CD4-positive, alpha-beta T cell (primary cell): ENCODE measurements around the gene EFHC2. TPM values are rescaled to one million over a fixed set of nuclear protein-coding genes. Genes with fewer than 3 reads are reported as not detected.

Experiments used
- ATAC-seq: fragments of 200-7000 bp; cut with Tn5 transposase; one replicate; pipeline ENCODE4 v1.10.0; 2022; ENCODE audit warnings: mild to moderate bottlenecking; ENCODE audit not compliant: poor library complexity
- CTCF ChIA-PET: fragments of 350-600 bp; sonication (Branson Sonifier 250); formaldehyde crosslinking; loops from one replicate; lab custom pipeline; 2021; ENCODE audit warnings: antibody characterized with exemption, inconsistent platforms; lab: Charles Lee
- POLR2A ChIA-PET: fragments of 350-600 bp; sonication (Branson Sonifier 250); formaldehyde crosslinking; loops from one replicate; lab custom pipeline; 2021; ENCODE audit warnings: antibody characterized with exemption, inconsistent platforms; lab: Charles Lee
- DNase-seq, 14 experiments: peaks; one replicate each; pipeline ENCODE4 v3.0.0-alpha.2; 2013 to 2020; ENCODE audit warnings: mixed read lengths in 2 of 14
- H3K27ac ChIP-seq, 2 donors: one replicate each; pipeline versions ENCODE4 v1.5.1 to v1.7.0; 2013; ENCODE audit warnings: low read length in 2 of 2, low read depth in 1 of 2, mild to moderate bottlenecking in 1 of 2
- H3K27me3 ChIP-seq, 2 experiments: 1 replicate in 1 of 2; 2 replicates in 1 of 2; pipeline versions ENCODE4 v1.6.1 to v1.7.0; 2013; ENCODE audit warnings: low read length in 2 of 2, control low read depth in 1 of 2, mild to moderate bottlenecking in 1 of 2, moderate library complexity in 1 of 2; ENCODE audit not compliant: insufficient read depth in 2 of 2, control insufficient read depth in 1 of 2
- H3K36me3 ChIP-seq: one replicate; pipeline ENCODE4 v1.6.1; 2013; ENCODE audit warnings: low read length, control low read depth; ENCODE audit not compliant: insufficient read depth
- H3K4me1 ChIP-seq: one replicate; pipeline ENCODE4 v1.6.1; 2013; ENCODE audit warnings: low read length, control low read depth; ENCODE audit not compliant: insufficient read depth
- H3K4me3 ChIP-seq: one replicate; pipeline ENCODE4 v1.5.1; 2013; ENCODE audit warnings: mild to moderate bottlenecking, low read length, moderate library complexity
- H3K9me3 ChIP-seq, 2 experiments: 1 replicate in 1 of 2; 2 replicates in 1 of 2; pipeline versions ENCODE4 v1.6.1 to v1.7.0; 2013; ENCODE audit warnings: low read length in 2 of 2, mild to moderate bottlenecking in 2 of 2, control low read depth in 1 of 2, moderate library complexity in 1 of 2; ENCODE audit not compliant: control insufficient read depth in 1 of 2, insufficient read depth in 1 of 2
- H3K27ac Mint-ChIP-seq: one replicate; pipeline ENCODE4 v1.8.0; 2020; ENCODE audit warnings: mixed read lengths
- H3K27me3 Mint-ChIP-seq: one replicate; pipeline ENCODE4 v1.8.0; 2021; ENCODE audit warnings: mixed read lengths
- H3K36me3 Mint-ChIP-seq: one replicate; pipeline ENCODE4 v1.8.0; 2021; ENCODE audit warnings: low read depth, mixed read lengths
- H3K4me1 Mint-ChIP-seq: one replicate; pipeline ENCODE4 v1.8.0; 2021; ENCODE audit warnings: low read depth, mixed read lengths
- H3K4me3 Mint-ChIP-seq: one replicate; pipeline ENCODE4 v1.8.0; 2020; ENCODE audit warnings: mild to moderate bottlenecking, mixed read lengths
- H3K9me3 Mint-ChIP-seq: one replicate; pipeline ENCODE4 v1.8.0; 2020; ENCODE audit warnings: mixed read lengths
- CTCF ChIP-seq: fragments of 200-600 bp; IDR thresholded peaks from one replicate; pipeline ENCODE4 v1.8.0; 2022; ENCODE audit warnings: antibody characterized with exemption, mild to moderate bottlenecking
- intact Hi-C, 2 experiments: fragments of 100-400 bp; cut with DNase I in 1 of 2; cut with micrococcal nuclease in 1 of 2; formaldehyde crosslinking; loops; one replicate each; pipeline versions ENCODE4 v1.15.1 to v1.9.0; 2023 to 2025; cut with DNase I, micrococcal nuclease
- total RNA-seq, 174 experiments: library from RNA in 2 of 174; stranded (reverse) in 2 of 174; gene quantifications; one replicate each; pipeline ENCODE4 v1.2.3 and lab custom pipeline; 2021 to 2026

Gene EFHC2
- total RNA-seq, 2 experiments from 2014 or later, result 2.7 to 3.0 TPM

DNA sequence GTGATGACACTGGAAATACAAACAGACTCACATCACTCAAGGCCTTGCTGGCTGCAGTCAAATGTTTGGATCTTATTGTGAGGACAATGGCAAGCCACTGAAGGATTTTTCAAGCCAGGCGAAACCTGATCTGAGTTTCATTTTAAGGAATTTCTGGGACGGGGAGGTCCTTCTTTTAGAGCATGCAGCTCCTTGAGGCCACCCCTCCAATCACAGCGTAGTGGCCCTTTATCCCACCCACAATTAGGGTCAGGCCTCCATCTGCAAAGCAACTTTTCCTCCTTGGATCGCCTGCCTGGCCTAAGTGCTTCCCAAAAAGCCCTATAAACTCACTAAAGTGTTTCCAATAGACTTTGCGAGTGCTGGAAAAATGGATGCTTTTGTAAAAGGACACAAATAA lies 115.5 kb downstream of the EFHC2 start:
- intact Hi-C loops, result no loop called here
- H3K27me3 Mint-ChIP-seq, result no peaks in the 10 kb centered on the region
- no peaks in the 10 kb centered on the region for H3K4me1 Mint-ChIP-seq
- Histone ChIP-seq H3K36me3 (no peaks in the 10 kb centered on the region), H3K4me1 (no peaks in the 10 kb centered on the region), H3K9me3 (no peaks in the 10 kb centered on the region), H3K27me3 (no peaks in the 10 kb centered on the region), H3K4me3 (no peak overlapping the region), H3K27ac (no peak overlapping the region)
- H3K9me3 Mint-ChIP-seq, result no peaks in the 10 kb centered on the region
- H3K36me3 Mint-ChIP-seq, result no peaks in the 10 kb centered on the region
- ATAC-seq (no peak), DNase-seq (no peak)
- no peak overlapping the region for H3K4me3 Mint-ChIP-seq
- POLR2A ChIA-PET, result no interaction called here
- TF ChIP-seq CTCF, result no peak
- H3K27ac Mint-ChIP-seq, result no peak overlapping the region
- CTCF ChIA-PET, result no interaction called here

GRCh38 chrX:44225667-44226066 lies 117.8 kb downstream of the EFHC2 start:
- Histone ChIP-seq H3K9me3 (no peaks in the 10 kb centered on the region), H3K4me3 (no peak overlapping the region), H3K4me1 (no peaks in the 10 kb centered on the region), H3K27ac (no peak overlapping the region), H3K27me3 (no peaks in the 10 kb centered on the region), H3K36me3 (no peaks in the 10 kb centered on the region)
- H3K4me1 Mint-ChIP-seq, result no peaks in the 10 kb centered on the region
- no peak for ATAC-seq
- intact Hi-C loops, result no loop called here
- no peak overlapping the region for H3K27ac Mint-ChIP-seq
- TF ChIP-seq CTCF, result no peak
- no peaks in the 10 kb centered on the region for H3K27me3 Mint-ChIP-seq
- H3K4me3 Mint-ChIP-seq, result no peak overlapping the region
- no peaks in the 10 kb centered on the region for H3K9me3 Mint-ChIP-seq
- no peaks in the 10 kb centered on the region for H3K36me3 Mint-ChIP-seq
- POLR2A ChIA-PET, result no interaction called here
- CTCF ChIA-PET, result no interaction called here
- DNase-seq, result no peak

- DNase-seq (no peak), ATAC-seq (no peak)
- Histone ChIP-seq H3K36me3 (no peaks in the 10 kb centered on the region), H3K27me3 (no peaks in the 10 kb centered on the region), H3K4me1 (no peaks in the 10 kb centered on the region), H3K4me3 (no peak overlapping the region), H3K9me3 (no peaks in the 10 kb centered on the region), H3K27ac (no peak overlapping the region)
- H3K36me3 Mint-ChIP-seq, result no peaks in the 10 kb centered on the region
- CTCF ChIA-PET, result no interaction called here
- POLR2A ChIA-PET, result no interaction called here
- no peaks in the 10 kb centered on the region for H3K4me1 Mint-ChIP-seq
- no peak overlapping the region for H3K4me3 Mint-ChIP-seq
- H3K27me3 Mint-ChIP-seq, result no peaks in the 10 kb centered on the region
- intact Hi-C loops, result no loop called here
- no peak for TF ChIP-seq CTCF
- H3K9me3 Mint-ChIP-seq, result no peaks in the 10 kb centered on the region
- H3K27ac Mint-ChIP-seq, result no peak overlapping the region
Measured at GRCh38 chrX:44224760-44225159, 118.7 kb downstream of the EFHC2 start.
